ENCODE results near the gene TM7SF2.
"Not testable (repeated sequence)": the region's sequence is repeated elsewhere in the genome, so short reads cannot be mapped to it uniquely, and the experiment has no call there.

Gene TM7SF2

GRCh38 chr11:65130631-65131416 lies 19.2 kb downstream of the TM7SF2 start:
- no peak for DNase-seq

- no peak for DNase-seq
These were observed 19.7 kb downstream of the TM7SF2 start for GRCh38 chr11:65131417-65131776.

- DNase-seq: no peak
These were observed 20.2 kb downstream of the TM7SF2 start for GRCh38 chr11:65131895-65132237.

- DNase-seq: no peak
These were observed 20.7 kb downstream of the TM7SF2 start for GRCh38 chr11:65132238-65132987.

DNA sequence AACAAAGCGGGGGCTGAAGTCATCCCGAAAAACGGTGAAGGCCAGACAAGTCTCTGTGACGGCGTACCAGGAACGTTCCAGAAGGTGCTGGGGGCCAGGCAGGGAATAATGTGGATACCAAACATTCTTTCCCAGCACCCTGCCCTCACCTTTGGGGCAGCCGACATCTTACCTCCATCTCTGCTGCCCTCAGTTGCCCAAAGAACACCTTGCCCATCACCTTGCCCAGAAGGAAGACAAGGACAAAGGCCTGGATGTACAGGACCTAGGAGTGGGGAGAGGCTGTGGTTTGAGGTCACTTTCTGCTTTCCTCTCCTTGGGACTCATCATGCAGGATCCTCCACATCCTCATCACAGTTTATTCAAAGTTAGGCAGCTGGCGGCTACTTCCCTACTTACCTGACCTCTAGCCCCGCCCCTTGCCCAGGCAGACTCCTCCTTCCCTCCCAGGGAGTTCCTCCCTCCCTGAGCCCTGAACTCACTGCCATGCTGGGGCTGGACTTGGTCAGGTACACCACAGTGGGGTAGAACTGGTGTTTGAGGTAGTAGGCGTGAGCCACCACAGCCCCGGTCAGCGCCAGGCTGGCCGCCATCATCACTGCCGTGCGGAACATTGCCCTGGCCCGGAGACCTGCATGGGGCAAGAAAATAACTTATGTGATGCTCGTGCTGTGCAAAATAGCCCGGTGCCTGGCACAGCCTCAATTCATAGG lies 21.5 kb downstream of the TM7SF2 start:
- peak in 3 of 5 donors; percentile 38 to 43 (median 41) for DNase-seq

GRCh38 chr11:65133724-65134123 lies 22.1 kb downstream of the TM7SF2 start:
- no peak for DNase-seq

GRCh38 chr11:65134240-65134951 lies 22.7 kb downstream of the TM7SF2 start, which contains the start of gene SYVN1:
SYVN1 (minus strand) TSS chr11:65134519; CDS start chr11:65133601, 918 bp downstream.
- DNase-seq: peak; percentile 81 to 91 (median 85)

GRCh38 chr11:65134952-65135632 lies 23.4 kb downstream of the TM7SF2 start:
- peak; percentile 69 to 94 (median 79) for DNase-seq

- no peak for DNase-seq
These were observed 24.0 kb downstream of the TM7SF2 start for GRCh38 chr11:65135633-65136145.

DNA sequence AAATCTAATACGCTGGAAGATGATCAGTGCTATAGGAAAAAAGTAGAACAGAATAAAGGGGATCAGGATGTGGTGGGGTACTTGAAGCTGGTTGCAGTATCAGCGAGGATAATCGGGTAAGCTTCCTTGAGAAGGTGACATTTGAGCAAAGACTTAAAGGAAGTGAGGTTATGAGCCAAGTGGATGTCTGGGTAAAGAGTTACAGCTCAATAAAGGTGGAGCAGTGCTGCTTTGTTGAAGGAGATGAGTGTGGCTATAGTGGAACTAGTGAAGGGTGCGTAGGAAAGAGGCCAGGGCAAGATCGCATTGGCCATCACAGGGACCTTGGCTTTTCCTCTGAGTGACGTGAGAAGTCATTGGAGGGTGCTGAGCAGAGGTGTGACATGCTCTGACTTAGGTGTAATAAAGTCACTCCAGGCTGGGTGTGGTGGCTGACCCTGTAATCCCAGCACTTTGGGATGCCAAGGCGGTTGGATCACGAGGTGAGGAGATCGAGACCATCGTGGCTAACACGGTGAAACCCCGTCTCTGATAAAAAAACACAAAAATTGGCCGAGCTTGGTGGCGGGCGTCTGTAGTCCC lies 24.9 kb downstream of the TM7SF2 start:
- no peak for DNase-seq

DNA sequence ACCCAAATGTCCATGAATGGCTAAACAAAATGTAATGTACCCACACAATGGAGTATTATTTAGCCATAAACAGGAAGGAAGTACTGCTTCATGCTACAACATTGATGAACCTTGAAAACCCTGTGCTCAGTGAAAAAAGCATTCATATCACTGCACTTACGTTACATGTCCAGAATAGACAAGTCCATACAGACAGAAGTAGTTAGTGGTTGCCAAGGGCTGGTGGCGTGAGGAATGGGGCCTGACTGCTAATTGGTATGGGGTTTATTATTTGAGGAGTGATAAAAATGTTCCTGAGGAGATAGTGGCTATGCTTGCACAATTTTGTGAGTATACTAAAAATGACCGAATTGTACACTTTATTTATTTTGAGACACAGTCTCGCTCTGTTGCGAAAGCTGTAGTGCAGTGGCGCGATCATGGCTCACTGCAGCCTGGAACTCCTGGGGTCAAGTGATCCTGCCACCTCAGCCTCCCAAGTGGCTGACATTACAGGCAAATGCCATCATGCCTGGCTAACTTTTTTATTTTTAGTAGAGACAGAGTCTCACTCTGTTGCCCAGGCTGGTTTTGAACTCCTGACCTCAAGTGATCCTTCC lies 30.3 kb downstream of the TM7SF2 start:
- no peak for DNase-seq

- DNase-seq: no peak
These were observed 35.8 kb downstream of the TM7SF2 start for GRCh38 chr11:65147352-65148075.

DNA sequence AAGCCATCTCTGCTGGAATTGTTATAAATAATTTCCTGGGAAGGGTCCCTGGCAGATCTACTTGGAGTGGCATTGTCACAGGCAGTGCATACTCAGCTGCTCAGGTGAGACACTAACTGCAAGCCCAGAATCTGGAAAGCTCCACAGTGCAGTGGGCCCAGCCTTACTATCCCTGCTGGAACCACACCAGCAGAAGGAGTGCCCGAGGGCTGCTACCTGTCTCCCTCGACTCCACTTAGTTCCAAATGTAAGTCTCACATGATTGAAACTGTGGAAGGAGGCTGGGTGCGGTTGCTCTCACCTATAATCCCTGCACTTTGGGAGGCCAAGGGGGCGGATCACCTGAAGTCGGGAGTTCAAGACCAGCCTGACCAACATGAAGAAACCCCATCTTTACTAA lies 37.0 kb downstream of the TM7SF2 start:
- DNase-seq: no peak

GRCh38 chr11:65150131-65150508 lies 38.4 kb downstream of the TM7SF2 start:
- DNase-seq: not testable (repeated sequence)

DNA sequence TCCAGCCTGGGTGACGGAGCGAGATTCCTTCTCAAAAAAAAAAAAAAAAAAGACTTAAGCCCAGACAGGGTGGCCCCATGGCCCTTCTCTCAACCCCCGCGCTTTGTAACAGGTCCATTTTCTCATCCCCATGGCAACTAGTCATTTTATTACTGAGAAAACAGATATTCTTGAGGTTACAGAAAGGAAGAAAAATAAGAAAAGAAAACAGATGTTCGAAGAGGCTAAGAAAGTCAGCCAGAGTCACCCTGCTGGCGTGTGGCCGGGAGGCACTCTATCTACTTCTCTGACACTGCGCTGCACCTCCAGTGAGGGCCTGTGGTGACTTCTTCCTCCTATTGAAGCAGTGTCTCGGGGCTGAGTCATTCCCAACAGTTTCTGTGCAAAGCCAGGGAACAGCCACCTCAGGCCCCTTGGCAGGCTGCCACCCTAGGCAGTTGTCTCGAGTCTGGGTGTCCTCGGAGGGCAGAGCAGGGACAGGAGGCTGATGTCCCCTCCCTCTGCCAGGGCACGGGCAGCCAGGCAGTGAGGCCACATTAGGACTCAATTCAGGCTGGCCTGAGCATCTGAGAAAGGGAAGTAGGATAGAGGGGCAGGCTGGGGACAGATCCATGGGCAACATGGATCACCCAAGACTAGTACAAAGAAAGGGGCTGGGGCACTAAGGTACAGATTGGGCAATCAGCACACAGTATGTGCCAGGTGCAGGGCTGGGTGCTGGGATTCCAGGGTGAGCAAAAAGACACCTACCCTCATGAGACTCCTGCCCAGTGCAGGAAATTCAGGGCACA lies 39.0 kb downstream of the TM7SF2 start:
- DNase-seq: peak in 1 of 5 donors; percentile 14

- no peak for DNase-seq
These were observed 39.7 kb downstream of the TM7SF2 start for GRCh38 chr11:65151331-65151899.

DNA sequence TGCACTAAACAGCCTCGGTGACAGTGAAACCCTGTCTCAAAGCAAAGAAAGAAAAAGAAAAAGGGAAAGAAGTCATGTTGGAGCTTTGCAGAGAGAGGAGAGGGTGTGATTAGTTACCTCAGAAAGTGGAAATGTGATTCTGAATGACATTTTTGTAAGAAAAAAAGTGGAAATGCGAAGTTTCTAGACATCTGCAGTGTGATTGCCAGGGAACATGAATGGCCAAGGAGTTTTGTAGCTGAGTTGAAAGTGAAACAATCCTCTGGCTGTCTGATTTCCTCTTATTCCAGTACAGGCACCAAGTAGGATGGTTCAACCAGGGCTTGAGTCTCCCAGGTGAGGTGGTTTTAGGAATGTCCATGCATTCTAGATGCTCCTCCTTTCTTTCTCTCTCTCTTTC lies 40.5 kb downstream of the TM7SF2 start:
- DNase-seq: no peak

- no peak for DNase-seq
These were observed 44.6 kb downstream of the TM7SF2 start for GRCh38 chr11:65156256-65156655.

GRCh38 chr11:65156926-65157325 lies 45.3 kb downstream of the TM7SF2 start:
- DNase-seq: no peak

Data from T-helper 1 cell (primary cell).